ENCODE results near the gene ACTR3. TPM values are rescaled to one million over a fixed set of nuclear protein-coding genes. Genes with fewer than 3 reads are reported as not detected.

The ACTR3 gene
- total RNA-seq, 4 donors from 2014 or later, result 70.0 to 179 (median 162) TPM

- TF ChIP-seq, protein P1, sequence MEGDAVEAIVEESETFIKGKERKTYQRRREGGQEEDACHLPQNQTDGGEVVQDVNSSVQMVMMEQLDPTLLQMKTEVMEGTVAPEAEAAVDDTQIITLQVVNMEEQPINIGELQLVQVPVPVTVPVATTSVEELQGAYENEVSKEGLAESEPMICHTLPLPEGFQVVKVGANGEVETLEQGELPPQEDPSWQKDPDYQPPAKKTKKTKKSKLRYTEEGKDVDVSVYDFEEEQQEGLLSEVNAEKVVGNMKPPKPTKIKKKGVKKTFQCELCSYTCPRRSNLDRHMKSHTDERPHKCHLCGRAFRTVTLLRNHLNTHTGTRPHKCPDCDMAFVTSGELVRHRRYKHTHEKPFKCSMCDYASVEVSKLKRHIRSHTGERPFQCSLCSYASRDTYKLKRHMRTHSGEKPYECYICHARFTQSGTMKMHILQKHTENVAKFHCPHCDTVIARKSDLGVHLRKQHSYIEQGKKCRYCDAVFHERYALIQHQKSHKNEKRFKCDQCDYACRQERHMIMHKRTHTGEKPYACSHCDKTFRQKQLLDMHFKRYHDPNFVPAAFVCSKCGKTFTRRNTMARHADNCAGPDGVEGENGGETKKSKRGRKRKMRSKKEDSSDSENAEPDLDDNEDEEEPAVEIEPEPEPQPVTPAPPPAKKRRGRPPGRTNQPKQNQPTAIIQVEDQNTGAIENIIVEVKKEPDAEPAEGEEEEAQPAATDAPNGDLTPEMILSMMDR (IDR thresholded peaks at IDR 0.05), result no peak
- TF ChIP-seq POLR2A (IDR thresholded peaks at IDR 0.05), result no peak
- no peaks in the 10 kb centered on the region for H3K9me3 ChIP-seq
- no peak overlapping the region for H3K4me3 ChIP-seq
- no peaks in the 10 kb centered on the region for H3K27me3 ChIP-seq
- intact Hi-C loops (cut with DNase I; ENCODE audit: low total_unique reads), result no loop called here
- DNase-seq, result no peak
- no peaks in the 10 kb centered on the region for H3K36me3 ChIP-seq
- H3K4me1 ChIP-seq, result no peaks in the 10 kb centered on the region
- H3K27ac ChIP-seq, result no peak overlapping the region
Observed at GRCh38 chr2:113961000-113961399, 71.1 kb downstream of the ACTR3 start.

- Histone ChIP-seq H3K27me3 (no peaks in the 10 kb centered on the region), H3K9me3 (no peaks in the 10 kb centered on the region), H3K4me1 (no peaks in the 10 kb centered on the region), H3K36me3 (no peaks in the 10 kb centered on the region), H3K27ac (no peak overlapping the region), H3K4me3 (no peak overlapping the region)
- TF ChIP-seq, protein P1 (IDR thresholded peaks at IDR 0.05), result no peak
- no peak for TF ChIP-seq POLR2A (IDR thresholded peaks at IDR 0.05)
- intact Hi-C loops (cut with DNase I; ENCODE audit: low total_unique reads), result no loop called here
- DNase-seq, result no peak
Observed at GRCh38 chr2:113962692-113963480, 73.0 kb downstream of the ACTR3 start.

DNA sequence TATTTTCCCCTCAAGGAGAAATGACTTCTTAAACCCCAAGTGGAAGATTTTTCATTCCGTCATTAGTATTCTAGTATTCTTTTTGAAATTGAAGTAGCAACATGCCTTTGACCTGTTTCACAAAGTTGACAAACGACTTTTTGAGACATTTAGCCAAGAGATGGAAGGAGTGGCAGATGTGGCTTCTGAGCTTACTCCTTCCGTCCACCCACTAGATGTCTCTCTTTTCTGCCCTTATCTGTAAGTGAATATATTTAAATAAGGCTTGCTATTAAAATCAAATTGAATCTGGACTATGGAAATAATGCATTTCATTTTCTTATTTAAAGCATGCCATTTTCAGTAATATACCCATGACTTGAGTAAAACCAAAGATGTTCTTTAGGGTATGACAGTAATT, 74.1 kb downstream of the ACTR3 start:
- Histone ChIP-seq H3K27me3 (no peaks in the 10 kb centered on the region), H3K36me3 (no peaks in the 10 kb centered on the region), H3K9me3 (no peaks in the 10 kb centered on the region), H3K4me3 (no peak overlapping the region), H3K27ac (no peak overlapping the region), H3K4me1 (no peaks in the 10 kb centered on the region)
- intact Hi-C loops (cut with DNase I; ENCODE audit: low total_unique reads), result no loop called here
- DNase-seq, result no peak
- TF ChIP-seq, protein P1 (IDR thresholded peaks at IDR 0.05), result no peak
- TF ChIP-seq POLR2A (IDR thresholded peaks at IDR 0.05), result no peak

DNA sequence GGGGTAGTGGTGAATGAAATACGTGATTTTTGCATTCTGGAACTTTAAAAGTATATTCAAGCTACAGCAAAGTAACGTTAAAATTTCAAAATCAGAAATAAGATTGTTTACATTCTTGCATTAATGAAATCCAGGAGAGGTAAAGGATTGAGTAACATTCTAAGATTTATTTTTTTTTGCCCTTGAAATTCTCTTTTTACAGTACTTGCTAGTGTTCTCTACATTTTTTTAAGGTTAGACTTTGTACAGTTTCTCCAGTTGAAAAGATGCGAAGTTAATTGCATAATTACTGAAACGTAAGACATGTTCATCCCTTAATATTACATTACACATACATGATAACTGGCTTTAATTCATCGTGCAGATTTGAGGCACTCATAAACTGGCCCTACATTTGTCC, 74.5 kb downstream of the ACTR3 start:
- Histone ChIP-seq H3K4me1 (no peaks in the 10 kb centered on the region), H3K4me3 (no peak overlapping the region), H3K27ac (no peak overlapping the region), H3K9me3 (no peaks in the 10 kb centered on the region), H3K36me3 (no peaks in the 10 kb centered on the region), H3K27me3 (no peaks in the 10 kb centered on the region)
- DNase-seq, result no peak
- intact Hi-C loops (cut with DNase I; ENCODE audit: low total_unique reads), result no loop called here
- TF ChIP-seq, protein P1 (IDR thresholded peaks at IDR 0.05), result no peak
- no peak for TF ChIP-seq POLR2A (IDR thresholded peaks at IDR 0.05)

GRCh38 chr2:113965228-113965627, 75.3 kb downstream of the ACTR3 start:
- DNase-seq, result no peak
- intact Hi-C loops (cut with DNase I; ENCODE audit: low total_unique reads), result no loop called here
- no peaks in the 10 kb centered on the region for H3K36me3 ChIP-seq
- no peak overlapping the region for H3K4me3 ChIP-seq
- TF ChIP-seq, protein P1 (IDR thresholded peaks at IDR 0.05), result no peak
- TF ChIP-seq POLR2A (IDR thresholded peaks at IDR 0.05), result no peak
- H3K9me3 ChIP-seq, result no peaks in the 10 kb centered on the region
- no peaks in the 10 kb centered on the region for H3K27me3 ChIP-seq
- H3K4me1 ChIP-seq, result no peaks in the 10 kb centered on the region
- H3K27ac ChIP-seq, result no peak overlapping the region
